ENCODE data around the gene COL21A1. TPM values are rescaled to one million over a fixed set of nuclear protein-coding genes. Genes with fewer than 3 reads are reported as not detected.

Gene COL21A1
- total RNA-seq, 1 experiment from 2014 or later: 1.8 TPM

DNA sequence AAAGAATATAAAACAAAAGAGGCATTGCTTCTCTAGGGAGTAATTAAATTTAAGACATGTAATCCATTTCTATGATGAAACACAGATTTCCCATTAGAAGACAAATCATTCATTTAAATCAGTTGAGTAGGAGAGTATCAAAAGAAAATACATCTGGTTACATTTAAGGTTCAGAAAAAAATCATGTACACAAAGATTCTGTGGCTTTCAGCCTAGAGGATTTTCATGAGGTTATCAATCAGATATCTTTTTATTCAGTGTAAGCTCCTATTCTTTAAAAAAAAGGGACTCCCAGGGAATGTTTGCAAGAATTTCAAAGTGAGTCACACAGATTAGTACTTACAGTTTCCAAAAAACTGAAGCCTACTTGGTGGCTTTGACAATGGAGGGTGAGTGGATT is 24.9 kb downstream of the COL21A1 start:
- Histone ChIP-seq H3K56ac (ENCODE audit: insufficient read length, low read depth, low read length) (no peak overlapping the region), H3K9ac (ENCODE audit: extremely low read depth, insufficient read length, low read length) (no peak overlapping the region), H4K91ac (ENCODE audit: insufficient read length, low read depth, low read length) (no peak overlapping the region), H4K20me1 (ENCODE audit: control insufficient read depth, insufficient read depth, insufficient read length) (no peaks in the 10 kb centered on the region), H3K4me1 (ENCODE audit: insufficient read depth, low read length) (no peaks in the 10 kb centered on the region), H3T11ph (ENCODE audit: low read length) (no peak overlapping the region), H3K79me1 (ENCODE audit: insufficient read depth, low read depth, low read length, poor library complexity, severe bottlenecking) (no peaks in the 10 kb centered on the region), H2AFZ (ENCODE audit: low read length) (no peak overlapping the region), H2BK15ac (ENCODE audit: low read depth, low read length) (no peak overlapping the region), H4K5ac (ENCODE audit: insufficient read length, low read depth, low read length) (no peak overlapping the region), H2BK12ac (ENCODE audit: insufficient read length, low read depth, low read length) (no peak overlapping the region), H3K9me3 (ENCODE audit: control insufficient read depth, low read depth, low read length) (no peaks in the 10 kb centered on the region), H3K79me2 (ENCODE audit: insufficient read depth, low read length) (no peaks in the 10 kb centered on the region), H3K23me2 (ENCODE audit: insufficient read length, low read depth, low read length, poor library complexity, severe bottlenecking) (no peaks in the 10 kb centered on the region), H3K27ac (ENCODE audit: insufficient read length, low read depth, low read length) (no peak overlapping the region), H2BK20ac (ENCODE audit: low read depth, low read length, poor library complexity, severe bottlenecking) (no peak overlapping the region), H2BK120ac (ENCODE audit: low read depth, low read length, poor library complexity, severe bottlenecking) (no peak overlapping the region), H3K23ac (ENCODE audit: insufficient read length, low read depth, low read length) (no peak overlapping the region), H3K4ac (ENCODE audit: low read depth, low read length) (no peak overlapping the region), H3K4me2 (ENCODE audit: insufficient read depth, insufficient read length, low read length) (no peak overlapping the region), H2AK5ac (ENCODE audit: insufficient read length, low read length) (no peak overlapping the region), H3K14ac (ENCODE audit: insufficient read depth, low read length) (no peak overlapping the region), H4K8ac (replicated peaks; ENCODE audit: insufficient read length, low read depth, low read length) (no peak overlapping the region), H3K27me3 (ENCODE audit: insufficient read depth, low read length) (no peaks in the 10 kb centered on the region), H2BK5ac (ENCODE audit: insufficient read length, low read length) (no peak overlapping the region), H3K18ac (ENCODE audit: insufficient read length, low read depth, low read length) (no peak overlapping the region)
- Mint-ChIP-seq H3K36me3 (ENCODE audit: insufficient read depth in 1 of 3, low read depth in 3 of 3) (no peaks in the 10 kb centered on the region), H3K4me1 (no peaks in the 10 kb centered on the region; a peak in 1 of 4 replicates), H3K9me3 (no peaks in the 10 kb centered on the region), H3K27ac (no peak overlapping the region), H3K4me3 (no peak overlapping the region), H3K27me3 (ENCODE audit: low read depth) (no peaks in the 10 kb centered on the region)
- DNase-seq: no peak
- TF ChIP-seq, protein P1, sequence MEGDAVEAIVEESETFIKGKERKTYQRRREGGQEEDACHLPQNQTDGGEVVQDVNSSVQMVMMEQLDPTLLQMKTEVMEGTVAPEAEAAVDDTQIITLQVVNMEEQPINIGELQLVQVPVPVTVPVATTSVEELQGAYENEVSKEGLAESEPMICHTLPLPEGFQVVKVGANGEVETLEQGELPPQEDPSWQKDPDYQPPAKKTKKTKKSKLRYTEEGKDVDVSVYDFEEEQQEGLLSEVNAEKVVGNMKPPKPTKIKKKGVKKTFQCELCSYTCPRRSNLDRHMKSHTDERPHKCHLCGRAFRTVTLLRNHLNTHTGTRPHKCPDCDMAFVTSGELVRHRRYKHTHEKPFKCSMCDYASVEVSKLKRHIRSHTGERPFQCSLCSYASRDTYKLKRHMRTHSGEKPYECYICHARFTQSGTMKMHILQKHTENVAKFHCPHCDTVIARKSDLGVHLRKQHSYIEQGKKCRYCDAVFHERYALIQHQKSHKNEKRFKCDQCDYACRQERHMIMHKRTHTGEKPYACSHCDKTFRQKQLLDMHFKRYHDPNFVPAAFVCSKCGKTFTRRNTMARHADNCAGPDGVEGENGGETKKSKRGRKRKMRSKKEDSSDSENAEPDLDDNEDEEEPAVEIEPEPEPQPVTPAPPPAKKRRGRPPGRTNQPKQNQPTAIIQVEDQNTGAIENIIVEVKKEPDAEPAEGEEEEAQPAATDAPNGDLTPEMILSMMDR (conservative IDR thresholded peaks at IDR 0.05): no peak
